WTC11 (cell line): Measurements from ENCODE around the gene EME1. TPM values are rescaled to one million over a fixed set of nuclear protein-coding genes. Genes with fewer than 3 reads are reported as not detected.
"Not testable (repeated sequence)": the region's sequence is repeated elsewhere in the genome, so short reads cannot be mapped to it uniquely, and the experiment has no call there.

Experiments used
- ATAC-seq: fragments of 200-7000 bp; cut with Tn5 transposase; 2 replicates; pipeline ENCODE4 v1.10.0; 2021; ENCODE audit warnings: mild to moderate bottlenecking, moderate library complexity
- CTCF ChIA-PET: fragments of 300-600 bp; sonication (Branson Sonifier 250); formaldehyde crosslinking; loops from one replicate; lab custom pipeline; 2021; ENCODE audit warnings: antibody characterized with exemption; lab: Charles Lee
- POLR2A ChIA-PET: fragments of 350-600 bp; sonication (Branson Sonifier 250); formaldehyde crosslinking; loops from one replicate; lab custom pipeline; 2021; ENCODE audit warnings: antibody characterized with exemption; lab: Charles Lee
- DNase-seq: peaks from one replicate; pipeline ENCODE4 v3.0.0; 2021; ENCODE audit warnings: low spot score
- H3K27ac Mint-ChIP-seq: 2 replicates; pipeline ENCODE4 v1.8.0; 2021; ENCODE audit warnings: mixed read lengths
- H3K27me3 Mint-ChIP-seq: 2 replicates; pipeline ENCODE4 v1.8.0; 2021; ENCODE audit warnings: low read depth, mild to moderate bottlenecking, moderate library complexity, mixed read lengths
- H3K36me3 Mint-ChIP-seq: 2 replicates; pipeline ENCODE4 v1.8.0; 2021; ENCODE audit warnings: mixed read lengths
- H3K4me1 Mint-ChIP-seq: 2 replicates; pipeline ENCODE4 v1.8.0; 2022; ENCODE audit warnings: mixed read lengths
- H3K4me3 Mint-ChIP-seq: 2 replicates; pipeline ENCODE4 v1.8.0; 2021; ENCODE audit warnings: mild to moderate bottlenecking, moderate library complexity, mixed read lengths
- H3K9me3 Mint-ChIP-seq: 2 replicates; pipeline ENCODE4 v1.8.0; 2021; ENCODE audit warnings: mixed read lengths
- ATF6 ChIP-seq: sonication (generic); formaldehyde crosslinking; IDR thresholded peaks from 2 replicates; pipeline ENCODE4 v1.8.1; 2023; ENCODE audit warnings: mild to moderate bottlenecking, missing genetic modification reagents
- ETV6 ChIP-seq: sonication (generic); formaldehyde crosslinking; IDR thresholded peaks from 2 replicates; pipeline ENCODE4 v1.8.1; 2022; ENCODE audit warnings: mild to moderate bottlenecking, missing genetic modification reagents
- GABPB1 ChIP-seq: sonication (generic); formaldehyde crosslinking; IDR thresholded peaks from 2 replicates; pipeline ENCODE4 v1.8.1; 2023; ENCODE audit warnings: mild to moderate bottlenecking, missing genetic modification reagents
- IRF1 ChIP-seq: sonication (generic); formaldehyde crosslinking; IDR thresholded peaks from 2 replicates; pipeline ENCODE4 v1.8.0; 2023; ENCODE audit warnings: missing genetic modification reagents
- MLX ChIP-seq: sonication (generic); formaldehyde crosslinking; IDR thresholded peaks from 2 replicates; pipeline ENCODE4 v1.8.1; 2023; ENCODE audit warnings: mild to moderate bottlenecking, missing genetic modification reagents, moderate library complexity
- NR3C1 ChIP-seq: sonication (generic); formaldehyde crosslinking; conservative IDR thresholded peaks from 2 replicates; pipeline ENCODE4 v1.8.1; 2023; ENCODE audit warnings: low read depth, mild to moderate bottlenecking, missing genetic modification reagents
- OVOL2 ChIP-seq: fragments of 250-450 bp; sonication (Bioruptor Pico); IDR thresholded peaks from 2 replicates; pipeline ENCODE4 v1.9.0; 2021; ENCODE audit warnings: mild to moderate bottlenecking, borderline replicate concordance
- ZNF232 ChIP-seq: sonication (generic); formaldehyde crosslinking; IDR thresholded peaks from 2 replicates; pipeline ENCODE4 v1.8.0; 2022; ENCODE audit warnings: mild to moderate bottlenecking, missing genetic modification reagents
- ZNF281 ChIP-seq: sonication (generic); formaldehyde crosslinking; IDR thresholded peaks from 2 replicates; pipeline ENCODE4 v1.8.0; 2023; ENCODE audit warnings: mild to moderate bottlenecking, missing genetic modification reagents
- ZNF396 ChIP-seq: fragments of 250-450 bp; sonication (Bioruptor Pico); IDR thresholded peaks from 2 replicates; pipeline ENCODE4 v1.8.0; 2021; ENCODE audit warnings: mild to moderate bottlenecking, moderate library complexity, borderline replicate concordance
- ZNF416 ChIP-seq: fragments of 250-450 bp; sonication (Bioruptor Pico); IDR thresholded peaks from 2 replicates; pipeline ENCODE4 v1.9.0; 2021; ENCODE audit warnings: mild to moderate bottlenecking, inconsistent platforms
- ZNF671 ChIP-seq: fragments of 250-450 bp; sonication (Bioruptor Pico); IDR thresholded peaks from 2 replicates; pipeline ENCODE4 v1.8.0; 2021; ENCODE audit warnings: mild to moderate bottlenecking
- total RNA-seq: library from RNA; stranded (reverse); gene quantifications from 3 replicates; pipeline ENCODE4 v1.2.3, GENCODE V29; 2021

EME1 gene
- total RNA-seq, 1 experiment from 2014 or later: 24.9 TPM

GRCh38 chr17:50397919-50398285 lies 24.9 kb downstream of the EME1 start:
- H3K4me3 Mint-ChIP-seq: peak overlapping the region; percentile 93
- ATAC-seq (peak; percentile 33), DNase-seq (no peak)
- peaks cover 15% of the 10 kb centered on the region for H3K4me1 Mint-ChIP-seq
- TF ChIP-seq ZNF281 (CRISPR knock-in tag): no peak
- TF ChIP-seq ATF6 (CRISPR knock-in tag): no peak
- no peak for TF ChIP-seq MLX (CRISPR knock-in tag)
- no peak for TF ChIP-seq ZNF416 (CRISPR knock-in tag)
- TF ChIP-seq NR3C1 (CRISPR knock-in tag): no peak
- no peak for TF ChIP-seq ZNF396 (CRISPR knock-in tag)
- TF ChIP-seq ZNF671: no peak
- no peak for TF ChIP-seq ZNF232 (CRISPR knock-in tag)
- no peak for TF ChIP-seq IRF1 (CRISPR knock-in tag)
- no peak for TF ChIP-seq GABPB1 (CRISPR knock-in tag)
- no peak for TF ChIP-seq ETV6 (CRISPR knock-in tag)
- TF ChIP-seq OVOL2: no peak
- peaks cover 20% of the 10 kb centered on the region for H3K9me3 Mint-ChIP-seq
- H3K27ac Mint-ChIP-seq: no peak overlapping the region
- ChIA-PET POLR2A (interaction anchor here (0.6 to 1.8 kb wide), 5 partner anchors 29 to 634 kb away, joined by 3 to 8 read pairs (median 6); partner anchors contain the start of genes ACSF2 and FAM117A), CTCF (interaction anchor here (0.8 to 4.0 kb wide), 68 partner anchors 9 to 400 kb away, joined by 3 to 108 read pairs (median 6); partner anchors contain the start of genes ACSF2, CHAD, EME1 and MRPL27)
- peaks cover 32% of the 10 kb centered on the region for H3K36me3 Mint-ChIP-seq
- H3K27me3 Mint-ChIP-seq: peaks cover 7% of the 10 kb centered on the region

- CTCF ChIA-PET: interaction anchor here (1.7 to 4.0 kb wide), 11 partner anchors 16 to 287 kb away, joined by 4 to 108 read pairs (median 16); partner anchors contain the start of gene RSAD1
- peaks cover 20% of the 10 kb centered on the region for H3K9me3 Mint-ChIP-seq
- peaks cover 24% of the 10 kb centered on the region for H3K36me3 Mint-ChIP-seq
- peaks cover 20% of the 10 kb centered on the region for H3K4me1 Mint-ChIP-seq
- POLR2A ChIA-PET, H3K27me3 Mint-ChIP-seq, H3K4me3 Mint-ChIP-seq, DNase-seq, H3K27ac Mint-ChIP-seq, ATAC-seq: not testable (repeated sequence)
Observed at GRCh38 chr17:50398672-50399071, 25.6 kb downstream of the EME1 start.

GRCh38 chr17:50399591-50399990 lies 26.6 kb downstream of the EME1 start:
- H3K27ac Mint-ChIP-seq: not testable (repeated sequence)

GRCh38 chr17:50405351-50405750 lies 32.3 kb downstream of the EME1 start:
- CTCF ChIA-PET: interaction anchor here (0.9 to 4.4 kb wide), 2 partner anchors 8 to 74 kb away, joined by 3 to 37 read pairs; partner anchors contain the start of gene LRRC59
- H3K4me1 Mint-ChIP-seq: peaks cover 15% of the 10 kb centered on the region
- H3K4me3 Mint-ChIP-seq, H3K36me3 Mint-ChIP-seq, H3K27ac Mint-ChIP-seq, H3K27me3 Mint-ChIP-seq, ATAC-seq, H3K9me3 Mint-ChIP-seq, DNase-seq, POLR2A ChIA-PET: not testable (repeated sequence)

More at GRCh38 chr17:50399591-50399990, 26.6 kb downstream of the EME1 start:
- POLR2A ChIA-PET, ATAC-seq, H3K27me3 Mint-ChIP-seq, H3K4me3 Mint-ChIP-seq, DNase-seq: not testable (repeated sequence)
- Mint-ChIP-seq H3K36me3 (peaks cover 15% of the 10 kb centered on the region), H3K4me1 (peaks cover 25% of the 10 kb centered on the region), H3K9me3 (peaks cover 20% of the 10 kb centered on the region)
- CTCF ChIA-PET: interaction anchor here (4.0 kb wide), 1 partner anchor 36 kb away, joined by 108 read pairs; no protein-coding TSS in a partner anchor
